Right lobe of liver (tissue), 6 donors: Measurements from ENCODE around the gene FOXP1. TPM values are rescaled to one million over a fixed set of nuclear protein-coding genes. Genes with fewer than 3 reads are reported as not detected.

Source experiments
- ATAC-seq, 4 donors: fragments of 200-7000 bp; cut with Tn5 transposase; one replicate each; pipeline ENCODE4 v1.9.1; 2020; ENCODE audit warnings: mild to moderate bottlenecking in 4 of 4, moderate library complexity in 4 of 4
- DNase-seq, 3 donors: peaks; one replicate each; pipeline ENCODE4 v3.0.0-alpha.2; 2020
- H3K27ac ChIP-seq, 3 donors: fragments of 200-600 bp; one replicate each; pipeline ENCODE4 v1.8.0; 2022
- H3K27me3 ChIP-seq, 2 donors: fragments of 200-600 bp; one replicate each; pipeline ENCODE4 v1.8.0; 2022
- H3K36me3 ChIP-seq, 4 donors: fragments of 200-600 bp; sonication (generic) in 1 of 4; one replicate each; pipeline versions ENCODE4 v1.5.1 to v1.8.0; 2017 to 2022; ENCODE audit warnings: control low read depth in 1 of 4
- H3K4me1 ChIP-seq, 4 donors: fragments of 200-600 bp; sonication (generic) in 1 of 4; one replicate each; pipeline versions ENCODE4 v1.5.1 to v1.8.0; 2017 to 2022; ENCODE audit warnings: control low read depth in 1 of 4
- H3K4me3 ChIP-seq, 3 donors: fragments of 200-600 bp; one replicate each; pipeline ENCODE4 v1.8.0; 2022
- H3K9me3 ChIP-seq, 4 donors: fragments of 200-600 bp; sonication (generic) in 1 of 4; one replicate each; pipeline versions ENCODE4 v1.5.1 to v1.8.0; 2017 to 2022; ENCODE audit warnings: control low read depth in 1 of 4
- POLR2A ChIP-seq: fragments of 450-650 bp; IDR thresholded peaks from one replicate; pipeline ENCODE4 v1.6.1; 2017; ENCODE audit warnings: antibody characterized with exemption, mild to moderate bottlenecking
- WGBS: methylation state at CpG from one replicate; pipeline ENCODE4 v1.1.6; 2018; ENCODE audit warnings: low coverage, low lambda C conversion rate; ENCODE audit not compliant: insufficient coverage; ENCODE audit errors: missing lambda C conversion rate; 5-methylcytosine and 5-hydroxymethylcytosine counted together
- intact Hi-C, 2 donors: fragments of 100-400 bp; cut with DNase I; formaldehyde crosslinking; loops; one replicate each; pipeline versions ENCODE4 v1.11.2 to v1.14.1; 2022
- total RNA-seq, 6 experiments: library from RNA; depleted of rRNA in 2 of 6; stranded (reverse); fragments of >200 nt in 2 of 6; fragmentation: NEBNext Ultra II Directional in 3 of 6; extraction: Animal tissue kit (Norgen Biotek cat#: 25700) in 3 of 6; gene quantifications; one replicate each; pipeline versions ENCODE4 v1.1.0 to v1.2.4, GENCODE V29; 2016 to 2023
- TF ChIP-seq, protein P1 (sequence below), 4 donors: fragments of 200-600 bp in 3 of 4; fragments of 450-650 bp in 1 of 4; IDR thresholded peaks; one replicate each; pipeline versions ENCODE4 v1.5.1 to v1.8.0; 2016 to 2022; ENCODE audit warnings: antibody characterized with exemption in 4 of 4, mild to moderate bottlenecking in 2 of 4
- donor health status: DM: no; HTN: yes; CAD: no.
- donor health status: DM: no; HTN: no; CAD: no.
- donor health status: DM: no; HTN: no; CAD: no.
- donor health status: DM: no; HTN: yes; CAD: no.
- donor health status: DM: no; HTN: yes; CAD: no.

Gene FOXP1
- total RNA-seq, 6 experiments from 2014 or later: 26.7 to 47.7 (median 35.2) TPM

GRCh38 chr3:71577011-71577410 lies 6.5 kb downstream of the FOXP1 start:
- Histone ChIP-seq H3K9me3 (no peaks in the 10 kb centered on the region), H3K4me1 (peaks cover 0 to 7% (median 0%) of the 10 kb centered on the region in 4 donors), H3K27me3 (no peaks in the 10 kb centered on the region), H3K4me3 (no peak overlapping the region), H3K27ac (no peak overlapping the region), H3K36me3 (no peaks in the 10 kb centered on the region)
- whole genome bisulfite sequencing: 67% methylated on average over 5 of the region's 5 CpGs
- TF ChIP-seq, protein P1, sequence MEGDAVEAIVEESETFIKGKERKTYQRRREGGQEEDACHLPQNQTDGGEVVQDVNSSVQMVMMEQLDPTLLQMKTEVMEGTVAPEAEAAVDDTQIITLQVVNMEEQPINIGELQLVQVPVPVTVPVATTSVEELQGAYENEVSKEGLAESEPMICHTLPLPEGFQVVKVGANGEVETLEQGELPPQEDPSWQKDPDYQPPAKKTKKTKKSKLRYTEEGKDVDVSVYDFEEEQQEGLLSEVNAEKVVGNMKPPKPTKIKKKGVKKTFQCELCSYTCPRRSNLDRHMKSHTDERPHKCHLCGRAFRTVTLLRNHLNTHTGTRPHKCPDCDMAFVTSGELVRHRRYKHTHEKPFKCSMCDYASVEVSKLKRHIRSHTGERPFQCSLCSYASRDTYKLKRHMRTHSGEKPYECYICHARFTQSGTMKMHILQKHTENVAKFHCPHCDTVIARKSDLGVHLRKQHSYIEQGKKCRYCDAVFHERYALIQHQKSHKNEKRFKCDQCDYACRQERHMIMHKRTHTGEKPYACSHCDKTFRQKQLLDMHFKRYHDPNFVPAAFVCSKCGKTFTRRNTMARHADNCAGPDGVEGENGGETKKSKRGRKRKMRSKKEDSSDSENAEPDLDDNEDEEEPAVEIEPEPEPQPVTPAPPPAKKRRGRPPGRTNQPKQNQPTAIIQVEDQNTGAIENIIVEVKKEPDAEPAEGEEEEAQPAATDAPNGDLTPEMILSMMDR (IDR thresholded peaks at IDR 0.05): no peak
- no peak for TF ChIP-seq POLR2A
- ATAC-seq: no peak
- intact Hi-C loops: no loop called here
- DNase-seq: no peak

GRCh38 chr3:71575433-71575832 lies 8.1 kb downstream of the FOXP1 start:
- ATAC-seq (no peak), DNase-seq (no peak)
- Histone ChIP-seq H3K9me3 (no peaks in the 10 kb centered on the region), H3K27ac (no peak overlapping the region), H3K27me3 (no peaks in the 10 kb centered on the region), H3K36me3 (no peaks in the 10 kb centered on the region), H3K4me3 (no peak overlapping the region), H3K4me1 (peaks cover 0 to 7% (median 0%) of the 10 kb centered on the region in 4 donors)
- TF ChIP-seq, protein P1 (IDR thresholded peaks at IDR 0.05): no peak
- no peak for TF ChIP-seq POLR2A
- 90% methylated on average over 2 of the region's 2 CpGs for WGBS
- intact Hi-C loops: no loop called here

GRCh38 chr3:71573181-71573580 lies 10.3 kb downstream of the FOXP1 start:
- ATAC-seq (no peak), DNase-seq (no peak)
- WGBS: 93% methylated on average over 5 of the region's 5 CpGs
- Histone ChIP-seq H3K27ac (no peak overlapping the region), H3K9me3 (no peaks in the 10 kb centered on the region), H3K36me3 (no peaks in the 10 kb centered on the region), H3K27me3 (no peaks in the 10 kb centered on the region), H3K4me1 (no peaks in the 10 kb centered on the region), H3K4me3 (no peak overlapping the region)
- TF ChIP-seq, protein P1 (IDR thresholded peaks at IDR 0.05): no peak
- no peak for TF ChIP-seq POLR2A
- intact Hi-C loops: no loop called here

GRCh38 chr3:71570546-71570945 lies 13.0 kb downstream of the FOXP1 start:
- H3K4me1 ChIP-seq: no peaks in the 10 kb centered on the region
- no peak overlapping the region for H3K4me3 ChIP-seq
- DNase-seq (no peak), ATAC-seq (no peak)
- intact Hi-C loops: no loop called here
- WGBS: 100% methylated on average over 3 of the region's 3 CpGs
- TF ChIP-seq, protein P1 (IDR thresholded peaks at IDR 0.05): no peak
- TF ChIP-seq POLR2A: no peak
- H3K36me3 ChIP-seq: no peaks in the 10 kb centered on the region
- H3K9me3 ChIP-seq: no peaks in the 10 kb centered on the region
- no peaks in the 10 kb centered on the region for H3K27me3 ChIP-seq
- H3K27ac ChIP-seq: no peak overlapping the region

GRCh38 chr3:71568207-71568606 lies 15.3 kb downstream of the FOXP1 start:
- intact Hi-C loops: no loop called here
- TF ChIP-seq, protein P1 (IDR thresholded peaks at IDR 0.05): no peak
- no peak for TF ChIP-seq POLR2A
- no peak for ATAC-seq
- Histone ChIP-seq H3K4me3 (no peak overlapping the region), H3K9me3 (no peaks in the 10 kb centered on the region), H3K27me3 (no peaks in the 10 kb centered on the region), H3K4me1 (no peaks in the 10 kb centered on the region), H3K27ac (no peak overlapping the region), H3K36me3 (no peaks in the 10 kb centered on the region)
- no peak for DNase-seq
